ENCODE measurements around the gene ST7L.

- TF ChIP-seq THRB (CRISPR knock-in tag; conservative IDR thresholded peaks at IDR 0.05) (no peak), EGR1 (conservative IDR thresholded peaks at IDR 0.05) (no peak), SIN3A (IDR thresholded peaks at IDR 0.05; ENCODE audit: borderline replicate concordance in 2 of 2, control insufficient read depth in 1 of 2, low read depth in 2 of 2, low read length in 2 of 2) (no peak), MXI1 (IDR thresholded peaks at IDR 0.05; ENCODE audit: low read depth, low read length) (no peak), ZFX (CRISPR knock-in tag; IDR thresholded peaks at IDR 0.05) (no peak), MTA1 (IDR thresholded peaks at IDR 0.05; ENCODE audit: borderline replicate concordance) (no peak), PRDM10 (IDR thresholded peaks at IDR 0.05; ENCODE audit: partially characterized antibody) (no peak), POLR2A (conservative IDR thresholded peaks at IDR 0.05) (no peak), EP300 (IDR thresholded peaks at IDR 0.05; ENCODE audit: low read length) (no peak)
- TF ChIP-seq, protein P1, sequence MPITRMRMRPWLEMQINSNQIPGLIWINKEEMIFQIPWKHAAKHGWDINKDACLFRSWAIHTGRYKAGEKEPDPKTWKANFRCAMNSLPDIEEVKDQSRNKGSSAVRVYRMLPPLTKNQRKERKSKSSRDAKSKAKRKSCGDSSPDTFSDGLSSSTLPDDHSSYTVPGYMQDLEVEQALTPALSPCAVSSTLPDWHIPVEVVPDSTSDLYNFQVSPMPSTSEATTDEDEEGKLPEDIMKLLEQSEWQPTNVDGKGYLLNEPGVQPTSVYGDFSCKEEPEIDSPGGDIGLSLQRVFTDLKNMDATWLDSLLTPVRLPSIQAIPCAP (CRISPR knock-in tag; IDR thresholded peaks at IDR 0.05; ENCODE audit: borderline replicate concordance) = no peak
- TF ChIP-seq, protein P2, sequence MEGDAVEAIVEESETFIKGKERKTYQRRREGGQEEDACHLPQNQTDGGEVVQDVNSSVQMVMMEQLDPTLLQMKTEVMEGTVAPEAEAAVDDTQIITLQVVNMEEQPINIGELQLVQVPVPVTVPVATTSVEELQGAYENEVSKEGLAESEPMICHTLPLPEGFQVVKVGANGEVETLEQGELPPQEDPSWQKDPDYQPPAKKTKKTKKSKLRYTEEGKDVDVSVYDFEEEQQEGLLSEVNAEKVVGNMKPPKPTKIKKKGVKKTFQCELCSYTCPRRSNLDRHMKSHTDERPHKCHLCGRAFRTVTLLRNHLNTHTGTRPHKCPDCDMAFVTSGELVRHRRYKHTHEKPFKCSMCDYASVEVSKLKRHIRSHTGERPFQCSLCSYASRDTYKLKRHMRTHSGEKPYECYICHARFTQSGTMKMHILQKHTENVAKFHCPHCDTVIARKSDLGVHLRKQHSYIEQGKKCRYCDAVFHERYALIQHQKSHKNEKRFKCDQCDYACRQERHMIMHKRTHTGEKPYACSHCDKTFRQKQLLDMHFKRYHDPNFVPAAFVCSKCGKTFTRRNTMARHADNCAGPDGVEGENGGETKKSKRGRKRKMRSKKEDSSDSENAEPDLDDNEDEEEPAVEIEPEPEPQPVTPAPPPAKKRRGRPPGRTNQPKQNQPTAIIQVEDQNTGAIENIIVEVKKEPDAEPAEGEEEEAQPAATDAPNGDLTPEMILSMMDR (IDR thresholded peaks at IDR 0.05 in 2 of 3, conservative IDR thresholded peaks at IDR 0.05 in 1 of 3; ENCODE audit: insufficient read depth in 2 of 3, low read depth in 1 of 3, low read length in 3 of 3) = no peak
- TF ChIP-seq, protein P3, sequence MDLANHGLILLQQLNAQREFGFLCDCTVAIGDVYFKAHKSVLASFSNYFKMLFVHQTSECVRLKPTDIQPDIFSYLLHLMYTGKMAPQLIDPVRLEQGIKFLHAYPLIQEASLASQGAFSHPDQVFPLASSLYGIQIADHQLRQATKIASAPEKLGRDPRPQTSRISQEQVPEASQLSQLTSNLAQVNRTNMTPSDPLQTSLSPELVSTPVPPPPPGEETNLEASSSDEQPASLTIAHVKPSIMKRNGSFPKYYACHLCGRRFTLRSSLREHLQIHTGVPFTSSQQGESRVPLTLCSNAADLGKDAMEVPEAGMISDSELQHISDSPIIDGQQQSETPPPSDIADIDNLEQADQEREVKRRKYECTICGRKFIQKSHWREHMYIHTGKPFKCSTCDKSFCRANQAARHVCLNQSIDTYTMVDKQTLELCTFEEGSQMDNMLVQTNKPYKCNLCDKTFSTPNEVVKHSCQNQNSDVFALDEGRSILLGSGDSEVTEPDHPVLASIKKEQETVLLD (IDR thresholded peaks at IDR 0.05) = no peak
Observed at GRCh38 chr1:112496290-112496689, 122.7 kb downstream of the ST7L start.

Measured in K562 (cell line).